ENCODE results near the gene PHYKPL.
A peak's percentile ranks its signal among the peaks of the same experiment; 100 is the strongest.
"Not testable (repeated sequence)": the region's sequence is repeated elsewhere in the genome, so short reads cannot be mapped to it uniquely, and the experiment has no call there.

The PHYKPL gene

GRCh38 chr5:178261666-178262600, 29.3 kb upstream of the PHYKPL start:
- no peak for DNase-seq

- no peak for DNase-seq
Observed at GRCh38 chr5:178259623-178260536, 27.3 kb upstream of the PHYKPL start.

GRCh38 chr5:178257650-178258049, 25.0 kb upstream of the PHYKPL start:
- DNase-seq, result no peak

GRCh38 chr5:178256746-178257145, 24.1 kb upstream of the PHYKPL start:
- no peak for DNase-seq

GRCh38 chr5:178253632-178254031, 21.0 kb upstream of the PHYKPL start:
- not testable (repeated sequence) for DNase-seq

GRCh38 chr5:178252258-178252657, 19.7 kb upstream of the PHYKPL start:
- no peak for DNase-seq

GRCh38 chr5:178250263-178250662, 17.7 kb upstream of the PHYKPL start:
- no peak for DNase-seq

GRCh38 chr5:178249191-178249989, 16.8 kb upstream of the PHYKPL start:
- DNase-seq, result no peak

GRCh38 chr5:178248750-178249149, 16.1 kb upstream of the PHYKPL start:
- DNase-seq, result no peak

GRCh38 chr5:178247481-178248456, 15.2 kb upstream of the PHYKPL start:
- peak; percentile 55 for DNase-seq

GRCh38 chr5:178246624-178247279, 14.2 kb upstream of the PHYKPL start:
- no peak for DNase-seq

- no peak for DNase-seq
Observed at GRCh38 chr5:178245389-178245788, 12.8 kb upstream of the PHYKPL start.

GRCh38 chr5:178244576-178244975, 12.0 kb upstream of the PHYKPL start:
- DNase-seq, result no peak

GRCh38 chr5:178242416-178242815, 9.8 kb upstream of the PHYKPL start:
- DNase-seq, result no peak

GRCh38 chr5:178241688-178242231, 9.2 kb upstream of the PHYKPL start:
- no peak for DNase-seq

- no peak for DNase-seq
Observed at GRCh38 chr5:178241231-178241663, 8.6 kb upstream of the PHYKPL start.

- no peak for DNase-seq
Observed at GRCh38 chr5:178240766-178241165, 8.2 kb upstream of the PHYKPL start.

- no peak for DNase-seq
Observed at GRCh38 chr5:178240341-178240741, 7.7 kb upstream of the PHYKPL start.

GRCh38 chr5:178239626-178240301, 7.2 kb upstream of the PHYKPL start:
- not testable (repeated sequence) for DNase-seq

Measured in NCI-H82 (cell line).